K562 (cell line): ENCODE results near the gene SIGLEC14. TPM values are rescaled to one million over a fixed set of nuclear protein-coding genes. Genes with fewer than 3 reads are reported as not detected.
A peak's percentile ranks its signal among the peaks of the same experiment; 100 is the strongest.

ENCODE experiments used
- BCOR ChIP-seq: fragments of 450-650 bp; IDR thresholded peaks from 2 replicates; pipeline ENCODE4 v1.6.1; 2016
- BRF1 ChIP-seq: IDR thresholded peaks from 3 replicates; pipeline ENCODE4 v1.6.1; 2011; ENCODE audit warnings: borderline replicate concordance, mild to moderate bottlenecking; ENCODE audit not compliant: insufficient read length; ENCODE audit errors: extremely low read depth
- CHD1 ChIP-seq: fragments of 200-600 bp; sonication (generic); IDR thresholded peaks from one replicate; pipeline ENCODE4 v1.6.1; 2012; ENCODE audit warnings: mild to moderate bottlenecking, moderate library complexity, low read length, inconsistent platforms
- EGR1 ChIP-seq: fragments of 450-650 bp; conservative IDR thresholded peaks from 2 replicates; pipeline ENCODE4 v1.6.1; 2017; ENCODE audit warnings: mild to moderate bottlenecking
- HDAC2 ChIP-seq: fragments of 450-650 bp; IDR thresholded peaks from 2 replicates; pipeline ENCODE4 v1.6.1; 2016; ENCODE audit warnings: mild to moderate bottlenecking
- HNRNPUL1 ChIP-seq: fragments of 200-400 bp; formaldehyde crosslinking; IDR thresholded peaks from 2 replicates; pipeline ENCODE4 v1.6.1; 2017; ENCODE audit warnings: low read length
- KDM1A ChIP-seq, 2 experiments: fragments of 450-650 bp; IDR thresholded peaks; 2 replicates each; pipeline ENCODE4 v1.6.1; 2016; ENCODE audit warnings: mild to moderate bottlenecking in 2 of 2
- NEUROD1 ChIP-seq: fragments of 150-350 bp; IDR thresholded peaks from 2 replicates; pipeline ENCODE4 v1.6.1; 2014; ENCODE audit warnings: borderline replicate concordance, low read length, low read depth; ENCODE audit not compliant: partially characterized antibody
- PHF8 ChIP-seq: fragments of 200-600 bp; sonication (generic); IDR thresholded peaks from 2 replicates; pipeline ENCODE4 v1.6.1; 2012; ENCODE audit warnings: mixed run types, mild to moderate bottlenecking, inconsistent platforms, low read length, moderate library complexity, borderline replicate concordance
- SIN3A ChIP-seq, 2 experiments: fragments of 150-350 bp in 1 of 2; IDR thresholded peaks; 2 replicates each; pipeline ENCODE4 v1.6.1; 2011 to 2016; ENCODE audit warnings: borderline replicate concordance in 2 of 2, low read depth in 2 of 2, low read length in 2 of 2, mild to moderate bottlenecking in 2 of 2, moderate library complexity in 2 of 2; ENCODE audit not compliant: control insufficient read depth in 1 of 2
- ZBTB2 ChIP-seq: fragments of 450-650 bp; IDR thresholded peaks from 2 replicates; pipeline ENCODE4 v1.6.1; 2016; ENCODE audit warnings: antibody characterized with exemption
- ZBTB7A ChIP-seq: IDR thresholded peaks from 2 replicates; pipeline ENCODE4 v1.6.1; 2011; ENCODE audit warnings: low read depth, mild to moderate bottlenecking, low read length, moderate library complexity, borderline replicate concordance; ENCODE audit not compliant: control insufficient read depth
- polyA plus RNA-seq, 8 experiments: library from polyadenylated mRNA; depleted of rRNA in 4 of 8; stranded (reverse) in 5 of 8; unstranded in 3 of 8; fragments of >200 nt; fragmentation: Nextera tagmentation in 2 of 8; fragmentation: Illumina TruSeq in 1 of 8; extraction: Ambion mirVana in 2 of 8; extraction: Trizol in 1 of 8; gene quantifications; 2 replicates each; pipeline versions ENCODE4 v1.2.1 to v1.2.3, GENCODE V29; 2011 to 2014; ENCODE audit warnings: inconsistent platforms in 1 of 8, missing spikeins in 1 of 8
- total RNA-seq, 7 experiments: library from RNA; depleted of rRNA in 6 of 7; stranded (reverse); fragments of >200 nt in 6 of 7; fragmentation: Illumina TruSeq in 2 of 7; extraction: Trizol in 2 of 7; gene quantifications; 2 replicates each; pipeline versions ENCODE4 v1.2.1 to v1.2.3, GENCODE V29; 2011 to 2021; ENCODE audit warnings: low replicate concordance in 1 of 7
- TF ChIP-seq, protein P1 (sequence below): fragments of 250-450 bp; sonication (Bioruptor Pico); IDR thresholded peaks from 2 replicates; pipeline ENCODE4 v1.5.1; 2021; ENCODE audit warnings: mild to moderate bottlenecking

Gene SIGLEC14
- total and polyA plus RNA-seq, 9 of the 15 experiments (the other 6 are each of a cell fraction or from before 2014, with no cell fraction given) = not detected

DNA sequence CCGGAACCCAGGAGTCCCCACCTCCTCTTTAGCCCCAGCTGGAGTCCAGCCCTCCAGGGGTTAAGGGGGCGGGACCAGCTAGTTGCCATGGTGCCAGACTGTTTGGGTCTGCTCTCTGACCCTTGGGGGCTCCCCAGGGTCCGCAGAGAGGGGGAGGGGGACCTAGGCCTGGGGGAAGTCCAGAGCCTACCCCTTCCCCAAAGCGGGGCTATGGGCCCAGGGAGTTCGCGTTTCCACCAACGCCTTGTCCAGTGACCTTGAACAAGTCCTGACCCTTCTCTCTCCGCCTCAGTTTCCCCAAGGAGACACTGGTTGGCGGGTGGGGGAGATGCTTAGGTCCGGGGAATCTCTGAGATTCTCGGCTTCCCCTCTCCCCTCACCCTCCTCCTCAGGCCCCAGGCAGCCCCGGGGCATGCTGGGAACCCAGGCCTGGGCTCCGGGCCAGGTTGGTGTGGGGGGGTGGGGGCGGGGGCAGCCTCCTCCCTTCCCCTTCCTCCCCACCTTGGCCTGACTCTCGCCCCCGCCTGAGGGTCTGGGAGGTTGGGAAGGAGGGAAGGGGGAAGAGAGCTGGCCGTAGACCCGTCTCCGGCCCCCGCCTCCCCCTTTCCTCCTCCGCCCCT, 43.9 kb upstream of the SIGLEC14 start (continued):
- 0 out of 2 replicates have a peak, but pooled peaks have one; percentile 71 for TF ChIP-seq ZBTB2
- TF ChIP-seq, protein P1, sequence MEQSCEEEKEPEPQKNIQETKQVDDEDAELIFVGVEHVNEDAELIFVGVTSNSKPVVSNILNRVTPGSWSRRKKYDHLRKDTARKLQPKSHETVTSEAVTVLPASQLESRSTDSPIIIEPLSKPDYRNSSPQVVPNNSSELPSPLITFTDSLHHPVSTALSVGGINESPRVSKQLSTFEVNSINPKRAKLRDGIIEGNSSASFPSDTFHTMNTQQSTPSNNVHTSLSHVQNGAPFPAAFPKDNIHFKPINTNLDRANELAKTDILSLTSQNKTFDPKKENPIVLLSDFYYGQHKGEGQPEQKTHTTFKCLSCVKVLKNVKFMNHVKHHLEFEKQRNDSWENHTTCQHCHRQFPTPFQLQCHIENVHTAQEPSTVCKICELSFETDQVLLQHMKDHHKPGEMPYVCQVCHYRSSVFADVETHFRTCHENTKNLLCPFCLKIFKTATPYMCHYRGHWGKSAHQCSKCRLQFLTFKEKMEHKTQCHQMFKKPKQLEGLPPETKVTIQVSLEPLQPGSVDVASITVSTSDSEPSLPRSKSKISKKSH (CRISPR knock-in tag) = no peak
- peak; percentile 94 for TF ChIP-seq EGR1
- no peak for TF ChIP-seq BRF1
- TF ChIP-seq SIN3A (IDR thresholded peaks at IDR 0.05; ENCODE audit: borderline replicate concordance in 2 of 2, control insufficient read depth in 1 of 2, low read depth in 2 of 2, low read length in 2 of 2) = 0 out of 4 replicates have a peak, but pooled peaks of 1 of the 2 experiments have one; percentile 53
- peak; percentile 45; the same call in 1 of the 2 replicates for TF ChIP-seq PHF8
- peak; percentile 36 to 59; a peak in 2 of 4 replicates for TF ChIP-seq KDM1A (IDR thresholded peaks at IDR 0.05)
- TF ChIP-seq CHD1 = peak; percentile 72
- peak; percentile 55 for TF ChIP-seq NEUROD1
- peak; percentile 48; the same call in 1 of the 2 replicates for TF ChIP-seq HDAC2
- TF ChIP-seq HNRNPUL1 = no peak
- peak; percentile 90 for TF ChIP-seq ZBTB7A
- TF ChIP-seq BCOR = peak; percentile 51
- TF ChIP-seq, all 486 proteins: peak for 51
